ENCODE measurements around the gene CCDC198.

DNA sequence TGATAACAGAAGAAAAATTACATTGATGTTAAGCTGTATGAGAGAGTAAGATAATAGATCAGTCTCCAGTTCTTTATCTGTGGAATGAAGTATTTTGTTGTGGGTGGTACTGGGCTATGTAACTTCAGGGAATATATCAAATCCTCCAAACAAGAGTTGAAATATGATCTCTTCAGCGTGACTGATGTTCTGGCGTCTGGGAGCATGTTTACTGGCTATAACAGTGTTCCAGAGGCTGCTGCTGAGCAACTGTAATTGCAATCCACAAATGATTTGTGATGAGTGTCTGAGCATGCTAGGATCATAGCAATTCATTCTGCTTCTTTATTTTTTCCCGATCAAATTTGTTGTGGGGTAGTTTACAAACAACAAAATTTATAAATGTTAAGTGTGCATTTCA lies 18.6 kb upstream of the CCDC198 start:
- TF ChIP-seq PKNOX1 (IDR thresholded peaks at IDR 0.05) (peak; percentile 48), FOXM1 (IDR thresholded peaks at IDR 0.05; ENCODE audit: borderline replicate concordance) (no peak), NFRKB (IDR thresholded peaks at IDR 0.05) (no peak), SUZ12 (IDR thresholded peaks at IDR 0.05) (no peak), ARNT (IDR thresholded peaks at IDR 0.05) (no peak), SP1 (IDR thresholded peaks at IDR 0.05) (no peak), ZNF384 (IDR thresholded peaks at IDR 0.05) (no peak), BHLHE40 (IDR thresholded peaks at IDR 0.05; ENCODE audit: borderline replicate concordance) (no peak)

Measured in HEK293T (cell line).